ENCODE measurements around the gene INCENP.

INCENP gene

DNA sequence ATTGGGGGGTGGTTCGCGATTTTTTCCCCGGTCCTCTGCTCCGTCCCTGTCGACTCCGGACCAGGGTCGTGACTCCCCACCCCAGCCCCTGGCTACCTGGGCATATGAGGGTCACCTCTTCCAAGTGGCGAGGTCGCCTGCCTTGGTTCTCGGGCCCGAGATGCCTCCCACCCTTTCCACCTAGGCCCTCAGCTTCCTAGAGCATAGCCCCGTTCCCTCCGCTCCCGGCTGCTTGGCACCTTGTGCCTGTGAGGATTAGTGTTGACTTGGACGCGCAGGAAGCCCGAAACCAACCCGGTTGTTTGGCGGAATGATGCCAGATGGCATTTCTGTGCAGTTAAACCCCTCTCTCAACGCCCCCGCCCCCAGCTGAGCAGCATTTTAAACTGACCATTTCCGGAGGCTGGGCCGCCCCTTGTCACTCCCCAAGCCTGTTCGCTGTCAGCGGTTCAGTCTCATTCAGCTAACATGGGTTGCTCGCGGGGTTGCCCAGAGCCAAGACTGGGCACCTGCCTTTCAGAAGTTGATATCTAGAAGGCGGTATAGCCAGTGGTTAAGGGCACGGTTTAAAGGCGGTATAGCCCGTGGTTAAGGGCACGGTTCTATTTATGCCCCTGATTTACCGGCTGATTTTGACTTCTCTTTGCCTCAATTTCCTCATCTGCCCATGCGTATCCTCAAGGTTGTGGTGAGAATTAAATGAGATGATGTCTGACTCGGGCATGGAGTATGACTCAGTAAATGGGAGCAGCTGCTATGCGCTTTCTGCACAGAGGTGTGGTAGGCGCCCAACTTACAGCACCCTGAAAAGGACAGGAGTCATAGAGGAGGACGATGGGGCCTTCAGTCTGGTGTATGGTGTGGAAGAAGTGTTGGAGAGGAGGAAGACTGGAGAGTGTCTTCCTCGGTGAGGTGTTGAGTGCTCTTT is 639 bp downstream of the INCENP start:
- peak in 1 of 2 experiments; percentile 31 for DNase-seq

- no peak for DNase-seq
These were observed 1.5 kb downstream of the INCENP start for GRCh38 chr11:62125316-62125715.

DNA sequence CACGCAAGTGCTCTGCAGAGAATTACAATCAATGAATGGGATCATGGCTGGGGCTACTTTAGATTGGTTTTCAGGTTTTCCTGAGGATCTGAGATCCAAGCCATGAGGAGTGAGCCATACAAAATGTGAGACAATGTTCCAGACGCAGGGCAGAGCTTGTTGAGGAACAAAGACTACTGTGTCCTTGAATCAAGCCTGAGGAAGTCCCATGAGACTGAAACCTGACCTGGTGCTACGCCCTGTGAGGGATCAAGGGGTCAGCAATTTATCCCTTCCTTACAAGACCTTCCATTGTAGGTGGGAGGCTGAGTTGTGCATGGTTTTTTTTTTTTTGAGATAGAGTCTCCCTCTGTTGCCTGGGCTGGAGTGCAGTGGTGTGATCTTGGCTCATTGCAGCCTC is 2.1 kb downstream of the INCENP start:
- DNase-seq, result no peak

DNA sequence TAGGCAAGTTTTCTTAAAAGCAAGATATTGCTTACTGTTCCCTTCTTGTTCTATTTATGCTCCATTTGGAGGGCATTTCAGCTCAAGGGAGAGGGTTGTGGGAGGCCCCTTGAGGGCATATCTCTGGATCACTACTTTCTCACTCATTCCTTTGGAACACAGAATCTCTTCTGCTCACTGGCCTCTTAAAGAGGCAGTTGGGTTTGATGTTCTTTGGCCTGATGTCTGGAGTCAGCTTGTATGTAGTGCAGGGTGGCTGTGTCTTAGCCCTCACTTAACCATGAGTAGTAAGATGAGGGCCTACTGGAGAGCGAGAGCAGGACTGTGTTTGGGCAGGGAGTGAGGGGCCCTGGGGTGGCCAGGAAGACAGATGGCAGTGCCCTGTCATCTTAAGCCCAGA is 3.6 kb downstream of the INCENP start:
- DNase-seq, result no peak

DNA sequence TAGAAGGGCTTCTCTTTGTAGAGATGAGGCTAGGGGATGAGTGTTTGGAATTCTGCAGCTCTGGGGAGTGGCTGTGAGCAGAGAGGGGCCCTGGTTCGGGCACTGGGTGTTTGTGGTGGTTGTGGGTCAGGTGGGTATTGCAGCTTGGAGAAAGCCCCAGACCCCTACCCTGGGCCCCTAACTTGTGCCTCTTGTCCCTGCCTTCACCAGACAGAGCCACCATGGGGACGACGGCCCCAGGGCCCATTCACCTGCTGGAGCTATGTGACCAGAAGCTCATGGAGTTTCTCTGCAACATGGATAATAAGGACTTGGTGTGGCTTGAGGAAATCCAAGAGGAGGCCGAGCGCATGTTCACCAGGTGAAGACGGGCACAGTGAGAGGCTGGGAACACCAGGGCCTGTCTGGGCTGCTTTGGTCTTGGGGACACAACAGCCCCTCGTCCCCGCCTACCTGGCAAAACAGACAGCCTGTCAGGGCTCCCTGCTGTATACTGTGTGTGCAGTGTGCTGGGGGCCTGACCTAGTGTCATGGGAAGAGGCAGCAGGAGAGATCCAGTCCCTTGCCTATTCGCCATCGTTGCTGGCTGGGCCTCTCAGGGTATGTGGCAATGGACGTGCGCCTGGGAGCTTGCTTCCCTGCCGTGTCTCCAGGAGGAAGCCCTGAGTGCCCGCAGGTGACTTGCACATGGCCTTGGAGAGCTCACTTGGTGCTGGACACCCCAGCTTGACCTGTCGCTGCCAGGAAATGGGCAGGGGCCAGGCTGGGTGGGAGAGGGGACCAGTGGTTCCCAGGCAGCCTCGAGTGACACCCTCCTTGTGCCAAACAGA is 4.3 kb downstream of the INCENP start:
- no peak for DNase-seq

GRCh38 chr11:62128835-62129234 is 5.0 kb downstream of the INCENP start:
- no peak for DNase-seq

GRCh38 chr11:62129590-62130282 is 5.9 kb downstream of the INCENP start:
- no peak for DNase-seq

DNA sequence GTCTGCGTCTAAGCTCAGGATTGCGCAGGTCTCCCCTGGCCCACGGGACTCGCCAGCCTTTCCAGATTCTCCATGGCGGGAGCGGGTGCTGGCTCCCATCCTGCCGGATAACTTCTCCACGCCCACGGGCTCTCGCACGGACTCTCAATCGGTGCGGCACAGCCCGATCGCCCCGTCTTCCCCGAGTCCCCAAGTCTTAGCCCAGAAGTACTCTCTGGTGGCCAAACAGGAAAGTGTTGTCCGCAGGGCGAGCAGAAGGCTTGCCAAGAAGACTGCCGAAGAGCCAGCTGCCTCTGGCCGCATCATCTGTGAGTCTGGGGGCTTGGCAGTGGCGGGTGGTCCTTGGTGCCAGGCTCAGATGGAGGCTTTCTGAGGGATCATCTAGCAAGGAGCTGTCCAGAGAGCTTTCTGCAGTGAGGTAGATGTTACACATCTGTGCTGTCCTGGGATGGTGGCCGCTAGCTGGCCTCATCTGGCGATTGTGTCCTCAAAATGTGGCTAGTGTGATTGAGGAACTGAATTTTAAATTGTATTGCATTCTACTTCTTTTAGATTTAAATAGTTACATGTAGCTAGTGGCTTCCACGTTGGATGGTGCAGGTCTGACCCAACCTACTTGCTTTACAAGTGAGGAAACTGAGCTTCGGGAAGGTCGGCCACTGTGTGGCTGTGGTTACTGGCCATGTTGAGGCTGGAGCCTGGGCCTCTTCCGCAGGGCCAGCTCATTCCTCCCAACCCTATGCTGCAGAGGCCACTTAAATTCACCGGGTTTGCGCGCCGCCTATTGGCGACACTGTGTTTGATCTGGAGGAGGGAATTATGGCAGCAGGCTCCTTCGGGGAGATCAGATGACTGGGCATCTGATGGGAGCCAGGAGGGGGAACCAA is 6.7 kb downstream of the INCENP start:
- DNase-seq, result no peak

DNA sequence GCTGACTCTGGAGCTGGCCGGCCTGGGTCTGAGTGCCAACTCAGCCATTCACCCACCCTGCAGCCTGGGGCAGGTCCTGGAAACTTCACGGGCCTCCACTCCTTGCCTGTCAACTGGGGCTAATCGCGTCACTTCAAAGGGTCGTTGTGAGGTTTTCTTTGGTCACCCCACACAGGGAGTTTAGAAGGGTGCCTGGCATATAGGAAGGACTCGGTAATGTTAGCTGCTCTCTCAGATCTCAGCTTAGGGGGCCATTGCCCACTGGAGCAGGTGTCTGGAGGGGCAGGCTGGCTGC is 7.3 kb downstream of the INCENP start:
- no peak for DNase-seq

GRCh38 chr11:62132191-62132590 is 8.4 kb downstream of the INCENP start:
- no peak for DNase-seq

GRCh38 chr11:62132689-62133293 is 9.0 kb downstream of the INCENP start:
- DNase-seq, result no peak

DNA sequence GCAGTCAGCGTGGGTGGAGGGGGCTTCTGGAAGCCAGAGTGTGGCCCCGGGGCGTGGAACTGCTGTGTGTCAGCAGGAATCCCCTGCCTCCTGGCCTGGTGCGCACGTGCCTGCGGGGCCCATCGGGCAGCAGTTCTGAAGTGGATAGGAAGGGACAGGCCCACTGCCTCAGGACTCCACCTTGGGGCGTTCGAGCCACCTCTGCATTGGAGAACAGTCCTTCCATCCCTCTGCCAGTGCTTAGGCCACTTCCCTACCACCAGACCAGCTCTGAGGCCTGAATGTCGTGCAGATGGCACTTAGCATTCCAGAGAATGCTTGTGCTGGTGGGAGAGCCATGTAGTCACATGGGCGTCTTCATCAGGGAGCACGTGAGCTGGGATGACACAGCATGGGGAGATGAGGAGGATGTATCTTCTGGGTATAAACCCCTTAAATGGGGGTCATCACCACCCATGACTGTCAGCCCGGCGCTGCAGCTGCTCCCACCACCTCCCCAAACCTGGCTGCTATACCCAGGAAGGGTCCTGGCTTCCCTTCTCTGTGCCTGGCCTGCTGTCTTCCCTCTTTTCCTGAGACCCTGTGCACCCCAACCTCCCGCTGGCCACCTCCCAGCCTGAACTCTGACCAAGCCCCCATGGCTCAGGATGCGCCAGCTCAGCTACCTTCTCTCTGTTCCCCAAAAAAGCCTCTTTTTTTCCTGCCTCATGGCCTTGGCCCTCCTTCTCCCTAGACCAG is 9.7 kb downstream of the INCENP start:
- DNase-seq, result no peak

DNA sequence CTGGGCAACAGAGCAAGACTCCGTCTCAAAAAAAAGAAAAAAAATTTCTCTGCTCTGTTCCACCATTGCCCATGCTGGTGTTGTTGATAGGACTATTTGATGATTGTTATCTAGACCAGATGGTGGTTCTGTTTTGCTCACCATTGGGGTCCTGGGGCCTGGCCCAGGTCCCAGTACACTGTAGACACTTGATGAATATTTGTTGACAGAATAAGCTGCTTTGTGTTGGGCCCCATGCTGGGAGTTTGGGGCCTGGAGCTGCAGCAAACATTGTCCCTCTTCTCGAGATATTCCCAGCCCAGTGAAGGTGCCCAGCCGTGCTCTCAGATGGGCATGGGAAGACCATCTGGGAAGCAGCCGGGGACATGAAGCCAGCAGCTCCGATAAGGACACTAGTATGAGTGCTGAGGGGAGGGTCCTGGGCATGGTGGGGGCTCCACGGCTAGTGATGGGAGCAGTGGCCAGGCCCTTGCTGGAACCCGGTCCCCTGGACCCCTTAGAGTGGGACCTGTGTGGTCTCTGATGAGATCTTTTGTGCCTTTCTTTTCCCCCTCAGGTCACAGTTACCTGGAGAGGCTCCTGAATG is 13.6 kb downstream of the INCENP start:
- DNase-seq, result no peak

DNA sequence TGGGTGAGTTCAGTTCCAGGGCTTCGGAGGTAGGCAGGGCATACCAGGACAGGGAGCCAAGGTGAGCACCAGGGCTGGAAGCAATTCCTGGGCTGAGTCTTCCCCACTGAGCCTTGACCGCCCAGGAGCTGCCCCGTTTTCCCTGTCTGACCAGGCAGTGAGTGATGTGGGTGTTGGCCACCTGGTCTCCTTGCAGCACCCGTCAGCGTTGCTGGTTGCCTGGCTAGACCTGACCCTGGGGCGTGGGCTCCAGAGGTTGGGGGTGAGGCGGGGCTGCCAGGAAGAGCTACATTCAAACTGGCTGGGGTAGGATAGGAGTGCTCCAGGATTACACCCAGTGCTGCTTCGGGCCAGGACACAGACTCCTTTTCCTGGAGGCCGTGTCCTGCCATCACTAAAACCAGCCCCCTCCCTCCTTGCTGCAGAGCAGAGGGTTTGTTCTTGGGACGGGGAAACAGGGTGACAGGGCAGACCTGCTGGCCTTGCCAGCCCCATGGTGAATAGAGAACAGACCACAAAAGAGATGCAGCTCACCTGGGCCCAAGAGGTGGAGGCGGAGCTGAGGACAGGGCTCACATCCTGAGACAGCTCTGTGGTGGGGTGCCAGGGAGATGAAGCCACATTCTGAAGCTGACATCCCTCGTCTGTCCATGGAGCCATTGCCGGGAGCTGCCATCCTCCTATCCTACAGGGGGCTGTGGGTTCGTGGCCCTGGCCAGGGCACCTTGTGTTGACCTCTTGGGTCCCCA is 14.2 kb downstream of the INCENP start:
- DNase-seq, result no peak

DNA sequence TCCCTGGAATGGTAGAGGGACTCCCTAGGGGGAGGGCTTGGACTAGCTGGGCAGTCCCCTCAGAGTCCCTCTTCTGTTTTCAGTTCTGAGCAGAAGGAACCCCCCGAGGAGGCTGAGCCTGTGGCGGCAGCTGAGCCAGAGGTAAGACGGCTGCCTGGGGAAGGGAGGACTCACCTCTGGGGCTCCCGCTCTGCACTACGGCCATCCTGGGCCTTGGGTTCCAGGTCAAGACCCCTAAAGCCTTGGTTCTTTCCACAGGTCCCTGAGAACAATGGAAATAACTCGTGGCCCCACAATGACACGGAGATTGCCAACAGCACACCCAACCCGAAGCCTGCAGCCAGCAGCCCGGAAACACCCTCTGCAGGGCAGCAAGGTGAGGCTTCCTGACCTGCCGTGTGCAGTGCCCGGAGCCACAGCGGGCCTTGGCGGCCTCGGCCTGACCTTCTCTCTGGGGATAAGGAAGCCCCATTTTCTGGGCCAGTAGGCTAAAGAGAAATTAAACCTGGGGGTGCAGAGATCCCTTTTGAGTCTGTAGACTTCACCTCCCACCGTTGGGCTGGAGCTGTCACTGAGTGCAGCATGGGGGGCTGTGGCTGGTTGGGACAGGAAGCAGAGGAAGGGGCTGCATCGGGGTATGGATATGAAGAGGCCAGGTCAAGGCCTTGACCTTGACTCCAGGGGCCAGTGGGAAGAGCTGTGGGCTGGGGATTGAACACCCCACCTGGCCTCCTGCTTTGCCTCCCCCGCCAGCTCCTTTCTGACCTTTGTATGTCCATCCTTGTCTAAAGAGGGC is 15.0 kb downstream of the INCENP start:
- no peak for DNase-seq

- no peak for DNase-seq
These were observed 15.9 kb downstream of the INCENP start for GRCh38 chr11:62139526-62140303.

GRCh38 chr11:62140304-62141110 is 16.7 kb downstream of the INCENP start:
- no peak for DNase-seq

Measured in SHP77 (cell line).